NCI-H1092 treated with DMSO at 0.1 percent for 48 hours (cell line): ENCODE results near the gene BPIFB1.

Experiments
- DNase-seq: peaks from one replicate; lab custom pipeline; 2025; lab: John Stamatoyannopoulos, UW

BPIFB1 gene

GRCh38 chr20:33298391-33298790 lies 15.4 kb downstream of the BPIFB1 start:
- DNase-seq = no peak

- DNase-seq = peak; percentile 61
Measured at GRCh38 chr20:33299111-33299603, 16.1 kb downstream of the BPIFB1 start.

- no peak for DNase-seq
Measured at GRCh38 chr20:33301192-33301930, 18.3 kb downstream of the BPIFB1 start.

- no peak for DNase-seq
Measured at GRCh38 chr20:33303595-33303994, 20.6 kb downstream of the BPIFB1 start.

- no peak for DNase-seq
Measured at GRCh38 chr20:33304046-33304445, 21.0 kb downstream of the BPIFB1 start.

- DNase-seq = no peak
Measured at GRCh38 chr20:33305589-33306057, 22.6 kb downstream of the BPIFB1 start.

- no peak for DNase-seq
Measured at GRCh38 chr20:33306228-33306627, 23.2 kb downstream of the BPIFB1 start.

GRCh38 chr20:33306807-33307206 lies 23.8 kb downstream of the BPIFB1 start:
- DNase-seq = no peak

- DNase-seq = no peak
Measured at GRCh38 chr20:33308668-33309067, 25.7 kb downstream of the BPIFB1 start.

GRCh38 chr20:33309631-33310030 lies 26.6 kb downstream of the BPIFB1 start:
- no peak for DNase-seq

- no peak for DNase-seq
Measured at GRCh38 chr20:33310327-33310899, 27.4 kb downstream of the BPIFB1 start.

GRCh38 chr20:33311011-33311410 lies 28.0 kb downstream of the BPIFB1 start:
- no peak for DNase-seq

- no peak for DNase-seq
Measured at GRCh38 chr20:33311996-33312395, 29.0 kb downstream of the BPIFB1 start.

- no peak for DNase-seq
Measured at GRCh38 chr20:33312583-33312982, 29.6 kb downstream of the BPIFB1 start.

- DNase-seq = no peak
Measured at GRCh38 chr20:33313686-33314314, 30.8 kb downstream of the BPIFB1 start.

GRCh38 chr20:33316343-33316742 lies 33.3 kb downstream of the BPIFB1 start:
- no peak for DNase-seq

GRCh38 chr20:33316958-33317357 lies 33.9 kb downstream of the BPIFB1 start:
- DNase-seq = no peak

GRCh38 chr20:33317424-33318095 lies 34.5 kb downstream of the BPIFB1 start:
- no peak for DNase-seq

- no peak for DNase-seq
Measured at GRCh38 chr20:33318096-33318429, 35.0 kb downstream of the BPIFB1 start.

- no peak for DNase-seq
Measured at GRCh38 chr20:33320006-33320405, 37.0 kb downstream of the BPIFB1 start.

GRCh38 chr20:33322456-33322855 lies 39.4 kb downstream of the BPIFB1 start:
- no peak for DNase-seq

GRCh38 chr20:33323236-33323635 lies 40.2 kb downstream of the BPIFB1 start:
- DNase-seq = no peak

GRCh38 chr20:33325350-33325749 lies 42.3 kb downstream of the BPIFB1 start:
- DNase-seq = no peak
